HG02884 (cell line): ENCODE measurements around the gene MYMK.

ENCODE experiments used
- ATAC-seq: cut with Tn5 transposase; IDR thresholded peaks from one replicate; pipeline ENCODE4 v1.9.1; 2021; ENCODE audit warnings: mild to moderate bottlenecking, moderate library complexity; ENCODE audit not compliant: unreplicated experiment

The MYMK gene

DNA sequence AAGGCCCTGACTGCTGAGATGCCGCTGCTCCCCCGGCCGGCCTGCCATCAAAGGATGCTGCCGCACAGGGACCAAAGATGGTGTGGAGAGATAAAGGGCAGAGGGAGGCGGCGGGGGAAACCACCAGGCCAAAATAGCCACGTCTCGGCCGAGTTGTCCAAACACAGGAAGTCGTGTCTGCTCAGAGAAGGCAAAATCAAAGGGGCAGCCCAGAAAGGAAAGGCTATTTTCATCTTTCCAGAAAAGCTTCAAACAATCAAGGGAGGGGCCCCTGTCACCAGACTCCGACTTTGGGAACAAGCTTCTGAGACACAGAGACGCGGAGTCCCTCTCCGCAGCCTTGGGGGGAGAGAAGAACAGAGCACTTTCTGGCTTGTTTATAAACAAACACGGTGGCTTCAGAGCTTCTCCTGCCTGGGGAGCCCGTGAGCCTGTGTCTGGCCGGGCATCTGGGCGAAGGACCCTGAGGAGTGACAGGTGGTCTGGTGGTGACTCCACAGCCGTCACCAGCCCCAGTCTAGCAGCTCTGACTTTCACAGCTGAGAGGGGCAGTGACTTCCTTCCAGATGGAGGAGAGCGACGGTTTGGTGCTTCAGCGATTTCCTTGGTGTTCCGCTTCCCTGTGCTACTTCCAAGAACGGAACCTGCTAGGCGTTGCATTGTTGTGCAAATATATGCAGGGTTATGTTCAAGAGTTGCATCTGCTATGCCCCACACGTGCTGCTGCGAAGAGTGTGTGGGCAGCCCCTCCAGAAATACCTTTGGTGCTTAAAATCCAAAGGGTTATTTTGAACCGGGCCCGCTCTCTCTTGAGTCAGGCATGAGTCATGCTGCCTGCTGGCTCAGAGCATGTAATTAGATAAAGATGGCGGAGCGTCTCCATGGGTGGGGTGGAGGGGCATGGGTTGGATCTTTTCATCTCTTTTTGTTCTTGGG is 33.7 kb upstream of the MYMK start:
- no peak for ATAC-seq

DNA sequence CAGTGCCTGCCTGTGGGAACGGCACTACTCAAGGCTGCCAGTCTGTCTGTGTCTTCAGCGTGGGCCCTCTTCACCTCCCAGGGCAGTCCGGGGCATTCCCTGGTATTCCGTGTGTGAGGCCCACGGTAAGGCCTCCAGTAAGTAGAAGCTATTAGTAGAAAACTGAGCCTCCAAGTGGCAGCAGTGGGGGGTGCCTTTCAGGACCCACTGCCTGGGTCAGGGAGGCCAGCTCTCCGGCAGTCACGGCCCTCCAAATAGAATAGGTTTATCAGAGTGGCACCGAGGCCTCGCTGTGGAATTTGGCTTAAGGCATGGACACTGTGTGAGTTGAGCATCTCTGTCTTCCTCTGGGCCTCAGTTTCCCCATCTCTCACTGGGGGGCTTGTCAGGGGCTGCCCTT is 32.8 kb upstream of the MYMK start:
- no peak for ATAC-seq

DNA sequence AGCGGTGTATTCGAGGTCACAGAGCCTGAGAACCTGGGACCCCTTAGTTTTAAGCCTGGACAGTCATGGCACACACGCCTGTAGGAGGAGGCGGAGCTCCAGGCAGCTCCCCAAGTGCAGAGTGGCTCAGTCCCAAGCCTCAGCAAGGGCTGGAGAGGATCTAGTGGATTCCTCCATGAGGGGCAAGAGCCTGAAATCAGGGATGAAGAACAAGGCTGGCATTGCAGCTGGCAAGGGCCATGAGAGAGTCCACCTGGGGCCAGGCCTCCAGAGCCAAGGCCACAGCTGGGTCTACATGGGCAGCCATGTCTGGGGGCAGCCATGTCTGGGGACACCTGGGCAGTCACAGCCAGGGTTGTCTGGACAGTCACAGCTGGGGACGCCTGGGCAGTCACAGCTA is 31.6 kb upstream of the MYMK start:
- ATAC-seq = no peak

DNA sequence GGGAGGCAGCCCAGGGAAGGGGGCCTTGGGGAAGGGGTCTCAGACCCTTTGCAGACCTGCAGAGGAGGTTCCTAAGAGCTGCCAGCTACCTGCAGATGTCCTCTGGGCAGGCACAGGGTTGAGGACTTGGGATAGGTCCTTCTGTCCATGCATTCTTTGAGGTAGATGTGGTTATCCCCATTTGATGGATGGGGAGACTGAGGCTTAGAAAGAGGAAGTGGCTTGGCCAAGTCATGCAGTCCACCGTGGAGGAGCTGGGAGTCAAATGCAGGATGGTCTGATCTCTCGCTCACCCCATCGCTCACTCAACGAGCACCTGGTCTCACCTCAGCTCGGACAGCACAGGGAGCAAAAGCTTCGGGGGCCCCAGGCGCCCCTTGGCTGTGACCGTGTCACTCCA is 30.0 kb upstream of the MYMK start:
- ATAC-seq = no peak

DNA sequence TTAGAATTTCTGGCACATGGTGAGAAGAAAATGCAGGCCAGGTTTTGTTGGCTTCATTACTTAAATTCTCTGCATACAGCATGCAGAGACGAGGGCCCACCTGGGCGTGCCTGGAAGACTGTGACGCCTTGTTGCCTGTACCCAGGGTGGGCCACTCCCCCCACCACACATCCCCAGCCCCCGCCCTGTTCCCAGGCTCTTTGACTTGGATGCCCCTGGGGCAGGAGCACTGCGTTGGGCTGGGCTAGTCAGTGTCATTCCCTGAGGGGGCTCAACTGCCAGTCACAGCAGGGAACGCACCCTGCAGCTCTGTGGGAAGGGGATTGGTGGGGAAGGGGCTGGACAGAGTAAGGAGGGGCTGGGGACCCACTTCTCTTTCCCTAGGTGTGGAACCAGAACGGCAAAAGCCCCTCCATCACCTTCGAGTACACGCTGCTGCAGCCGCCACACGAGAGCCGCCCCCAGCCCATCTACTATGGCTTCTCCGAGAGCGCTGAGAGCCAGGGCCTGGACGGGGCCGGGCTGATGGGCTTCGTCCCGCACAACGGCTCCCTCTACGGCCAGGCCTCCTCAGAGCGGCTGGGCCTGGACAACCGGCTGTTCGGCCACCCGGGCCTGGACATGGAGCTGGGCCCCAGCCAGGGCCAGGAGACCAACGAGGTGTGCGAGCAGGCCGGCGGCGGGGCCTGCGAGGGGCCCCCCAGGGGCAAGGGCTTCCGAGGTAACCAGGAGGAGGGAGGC is 29.4 kb upstream of the MYMK start:
- ATAC-seq = no peak

DNA sequence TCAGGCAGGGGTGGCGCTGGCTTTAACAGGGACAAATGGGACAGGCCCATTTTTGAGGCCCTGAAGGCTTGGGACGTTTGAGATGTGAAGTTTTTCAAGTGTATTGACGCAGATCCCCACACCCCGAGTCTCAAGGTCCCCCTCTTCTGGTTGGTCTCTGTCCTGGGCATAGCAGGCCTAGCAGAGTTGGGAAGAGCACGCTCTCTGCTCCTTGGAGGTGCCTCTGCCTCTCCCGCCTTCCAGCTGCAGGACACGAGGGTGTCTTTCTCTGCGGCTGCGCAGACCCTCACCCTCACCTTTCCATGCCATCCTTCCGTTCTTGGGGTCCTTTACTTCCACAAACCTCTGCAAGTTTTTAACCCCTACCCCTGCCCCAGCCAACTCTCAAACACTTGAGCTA is 28.4 kb upstream of the MYMK start:
- ATAC-seq = no peak

DNA sequence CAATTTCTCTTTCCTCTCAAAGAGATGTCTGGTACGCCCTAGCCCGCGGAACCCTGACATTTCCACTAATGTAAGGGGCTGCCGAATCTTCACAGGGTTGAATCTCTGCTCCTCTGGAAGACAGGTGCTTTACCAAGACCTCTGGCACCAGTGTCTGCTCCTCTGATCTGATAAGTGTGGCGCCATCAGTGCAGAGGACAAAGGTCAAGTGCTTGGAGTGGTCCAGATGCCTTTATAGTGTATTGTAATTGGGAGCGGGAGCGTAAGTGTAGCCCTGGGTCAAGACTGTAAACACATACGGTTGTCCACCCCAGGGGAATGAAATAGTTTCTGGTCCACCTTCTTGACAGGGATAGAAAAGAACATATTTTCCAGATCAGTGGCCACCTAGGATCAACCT is 27.5 kb upstream of the MYMK start:
- no peak for ATAC-seq

DNA sequence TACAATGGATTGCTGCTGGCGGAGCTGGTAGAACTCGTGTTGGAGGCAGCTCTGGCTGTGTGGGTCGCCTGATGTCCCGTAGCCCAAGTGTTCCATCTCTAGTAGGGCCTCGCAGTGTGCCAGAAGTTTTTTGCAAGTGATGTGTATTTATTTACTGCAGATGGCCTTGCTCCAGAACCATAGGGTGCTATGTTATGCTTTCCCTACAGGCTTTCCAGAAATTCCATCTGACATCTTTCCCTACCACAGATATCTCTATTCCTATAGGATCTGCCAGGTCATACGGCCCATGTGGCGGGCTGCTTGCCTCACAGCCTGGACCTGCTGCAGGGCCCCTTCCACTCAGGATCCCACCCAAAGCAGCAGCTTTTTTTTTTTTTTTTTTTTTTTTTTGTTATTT is 26.7 kb upstream of the MYMK start:
- no peak for ATAC-seq

DNA sequence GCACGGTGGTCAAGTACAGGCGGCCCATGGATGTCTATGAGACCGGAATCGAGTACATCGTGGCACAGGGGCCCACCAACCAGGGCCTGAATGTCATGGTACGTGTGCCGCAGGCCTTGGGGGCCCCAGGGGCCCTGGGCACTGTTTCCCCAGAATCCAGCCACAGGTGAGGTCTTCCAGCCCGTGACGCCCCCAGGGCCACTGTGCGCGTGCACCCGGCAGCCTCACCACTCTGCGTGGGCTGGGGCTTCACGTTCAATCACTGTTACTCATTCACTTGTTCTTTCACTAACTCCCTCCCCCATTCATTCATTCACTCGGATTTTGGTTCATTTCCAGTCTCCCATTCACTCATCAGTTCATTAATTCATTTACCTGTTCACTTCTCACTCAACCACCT is 22.4 kb upstream of the MYMK start:
- ATAC-seq = no peak

DNA sequence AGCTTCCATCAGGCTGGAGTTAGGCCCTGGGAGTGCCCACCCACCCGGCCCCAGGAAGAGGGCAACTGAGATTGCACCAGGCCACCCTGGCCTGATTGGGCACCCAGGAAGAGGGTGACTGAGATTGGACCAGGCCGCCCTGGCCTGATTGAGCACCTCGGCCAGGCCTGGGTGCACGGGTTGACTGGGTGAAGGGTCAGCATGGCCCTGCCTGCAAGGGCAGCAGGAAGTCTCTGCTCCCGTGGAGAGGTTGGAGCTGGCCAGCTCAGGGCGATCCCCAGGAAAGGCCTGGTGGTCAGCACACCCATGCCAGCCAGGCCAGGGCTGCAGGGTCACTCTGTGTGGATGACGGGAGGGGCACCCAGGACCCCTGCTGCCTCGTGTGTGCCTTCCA is 21.5 kb upstream of the MYMK start:
- ATAC-seq = no peak

DNA sequence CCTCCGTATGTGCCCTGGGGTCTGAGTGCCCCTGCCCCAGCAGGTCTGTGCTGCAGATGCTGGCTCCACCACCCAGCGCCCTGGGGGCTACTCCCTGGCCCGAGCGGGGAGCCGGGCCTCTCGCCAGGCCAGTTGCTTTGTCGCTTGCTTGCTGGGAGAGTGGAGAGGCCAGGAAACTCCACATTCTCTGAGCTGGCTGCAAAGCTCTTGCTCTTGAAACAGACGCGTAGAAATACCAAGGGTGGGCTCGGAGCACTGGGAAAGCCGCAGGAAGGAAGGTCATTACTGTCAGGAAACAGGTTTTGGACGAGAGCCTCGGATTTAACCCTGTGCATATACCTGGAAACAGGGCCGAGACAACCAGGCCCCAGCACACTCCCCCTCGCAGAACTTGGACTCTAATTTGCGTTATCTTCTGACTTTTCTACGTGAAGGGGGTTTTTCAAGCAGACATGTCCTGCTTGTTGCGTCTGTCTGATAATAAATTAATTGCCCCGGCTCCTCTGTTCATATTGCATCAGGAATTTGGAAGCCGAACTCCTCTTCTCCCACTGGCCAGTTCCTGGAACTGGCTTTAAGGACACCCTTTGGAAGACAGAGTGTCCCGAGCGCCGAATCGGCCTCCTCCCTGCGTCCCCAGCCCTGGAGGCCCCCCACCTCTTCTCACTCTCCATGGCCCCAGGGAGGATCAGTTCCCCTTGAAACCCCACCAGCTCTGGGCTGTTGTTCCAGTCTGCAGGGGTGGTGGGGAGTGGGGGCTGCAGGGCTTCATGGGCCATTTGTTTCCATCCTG is 20.9 kb upstream of the MYMK start:
- no peak for ATAC-seq

DNA sequence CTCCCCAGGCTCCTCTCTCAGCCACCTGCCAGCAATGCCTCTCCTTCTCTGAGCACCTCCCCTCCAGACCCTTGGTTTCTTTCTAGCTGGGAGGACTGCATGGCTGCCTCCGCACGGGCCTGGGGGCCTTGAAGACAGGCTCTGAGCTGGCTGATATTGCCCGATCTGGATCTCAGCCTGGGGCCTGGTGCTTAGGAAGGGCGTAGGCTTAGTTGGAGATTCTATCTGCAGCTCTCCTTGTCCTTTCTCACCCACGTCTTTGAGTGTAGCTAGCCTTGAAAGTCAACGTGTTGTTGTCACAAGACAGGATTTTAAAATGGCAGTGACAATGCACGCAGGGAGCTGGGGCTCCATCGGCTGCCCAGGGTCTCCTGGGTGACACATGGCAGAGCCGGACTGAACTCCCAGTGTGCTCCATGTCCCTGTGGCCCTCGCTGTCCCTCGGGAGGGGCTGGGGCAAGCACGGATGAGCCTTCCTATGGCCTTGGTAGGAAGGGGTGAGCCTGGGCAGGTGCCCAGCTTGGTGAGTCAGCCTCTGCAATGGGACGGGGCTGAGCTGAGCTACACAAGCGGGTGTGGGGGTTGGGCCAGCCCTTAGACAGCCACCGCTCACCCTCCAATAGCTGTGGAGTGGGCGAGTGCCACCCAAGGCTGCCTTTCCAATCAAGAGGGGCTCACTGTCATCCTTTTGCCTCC is 19.2 kb upstream of the MYMK start:
- ATAC-seq = no peak

DNA sequence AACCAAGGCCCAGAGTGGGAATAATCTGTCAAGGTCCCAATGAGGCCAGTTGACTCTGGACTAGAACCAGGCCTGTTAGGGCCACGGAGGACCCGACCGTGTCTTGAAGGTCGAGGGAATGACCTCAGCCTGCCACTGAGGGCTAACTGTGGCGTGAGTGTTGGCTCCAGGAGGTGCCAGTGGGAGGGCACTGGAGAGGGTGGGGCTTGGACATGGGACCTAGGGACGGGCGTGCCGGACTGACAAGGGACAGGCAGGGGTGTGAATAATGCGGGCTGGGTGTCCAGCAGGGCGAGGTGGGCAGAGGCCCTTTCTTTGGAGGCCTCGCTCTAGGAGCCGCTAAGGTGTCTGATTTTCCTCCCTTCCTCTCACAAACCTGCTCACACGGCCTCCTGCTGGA is 17.2 kb upstream of the MYMK start:
- no peak for ATAC-seq

DNA sequence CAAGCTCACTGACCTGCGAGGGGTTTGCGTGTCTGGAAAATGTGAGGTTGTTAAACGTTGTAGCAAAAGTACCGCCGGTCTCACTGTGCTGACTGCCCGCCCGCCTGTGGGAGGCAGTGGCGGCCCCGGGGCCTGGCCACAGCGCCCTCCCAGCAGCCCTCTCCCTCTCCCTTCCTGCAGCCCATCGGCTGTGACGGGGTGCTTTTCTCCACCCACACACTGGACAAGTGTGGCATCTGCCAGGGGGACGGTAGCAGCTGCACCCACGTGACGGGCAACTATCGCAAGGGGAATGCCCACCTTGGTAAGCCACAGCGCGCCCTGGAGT is 15.9 kb upstream of the MYMK start:
- ATAC-seq = no peak

DNA sequence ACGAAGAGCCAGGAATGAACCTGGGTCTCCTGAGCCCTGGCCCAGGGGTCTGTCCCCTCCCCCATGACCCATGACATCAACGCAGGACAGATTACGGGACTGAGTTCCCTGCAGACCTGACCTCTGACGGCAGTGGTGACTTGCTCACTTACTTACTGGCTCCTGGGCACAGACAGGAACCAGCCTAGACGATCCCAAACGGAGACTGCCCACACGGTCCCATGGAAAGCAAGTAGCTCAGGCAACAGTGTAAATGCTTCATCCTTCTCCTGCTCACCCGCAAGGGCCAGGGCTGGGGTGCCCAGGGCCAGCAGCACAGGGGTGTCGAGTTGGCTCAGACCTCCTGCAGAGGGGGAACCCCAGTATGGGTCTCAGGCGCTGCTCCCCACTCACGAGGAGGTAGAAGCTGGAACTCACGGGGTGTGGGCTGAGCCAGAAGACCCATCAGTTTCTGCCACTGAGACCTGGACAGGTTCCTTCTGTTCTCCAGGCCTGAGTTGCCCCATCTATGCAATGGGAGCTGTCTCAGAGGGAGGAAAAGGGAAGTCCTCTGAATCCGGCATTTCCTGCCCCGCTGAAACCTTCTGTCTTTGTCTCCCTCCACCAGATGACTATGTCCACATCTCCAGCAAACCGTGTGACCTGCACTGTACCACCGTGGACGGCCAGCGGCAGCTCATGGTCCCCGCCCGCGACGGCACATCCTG is 15.4 kb upstream of the MYMK start:
- no peak for ATAC-seq

DNA sequence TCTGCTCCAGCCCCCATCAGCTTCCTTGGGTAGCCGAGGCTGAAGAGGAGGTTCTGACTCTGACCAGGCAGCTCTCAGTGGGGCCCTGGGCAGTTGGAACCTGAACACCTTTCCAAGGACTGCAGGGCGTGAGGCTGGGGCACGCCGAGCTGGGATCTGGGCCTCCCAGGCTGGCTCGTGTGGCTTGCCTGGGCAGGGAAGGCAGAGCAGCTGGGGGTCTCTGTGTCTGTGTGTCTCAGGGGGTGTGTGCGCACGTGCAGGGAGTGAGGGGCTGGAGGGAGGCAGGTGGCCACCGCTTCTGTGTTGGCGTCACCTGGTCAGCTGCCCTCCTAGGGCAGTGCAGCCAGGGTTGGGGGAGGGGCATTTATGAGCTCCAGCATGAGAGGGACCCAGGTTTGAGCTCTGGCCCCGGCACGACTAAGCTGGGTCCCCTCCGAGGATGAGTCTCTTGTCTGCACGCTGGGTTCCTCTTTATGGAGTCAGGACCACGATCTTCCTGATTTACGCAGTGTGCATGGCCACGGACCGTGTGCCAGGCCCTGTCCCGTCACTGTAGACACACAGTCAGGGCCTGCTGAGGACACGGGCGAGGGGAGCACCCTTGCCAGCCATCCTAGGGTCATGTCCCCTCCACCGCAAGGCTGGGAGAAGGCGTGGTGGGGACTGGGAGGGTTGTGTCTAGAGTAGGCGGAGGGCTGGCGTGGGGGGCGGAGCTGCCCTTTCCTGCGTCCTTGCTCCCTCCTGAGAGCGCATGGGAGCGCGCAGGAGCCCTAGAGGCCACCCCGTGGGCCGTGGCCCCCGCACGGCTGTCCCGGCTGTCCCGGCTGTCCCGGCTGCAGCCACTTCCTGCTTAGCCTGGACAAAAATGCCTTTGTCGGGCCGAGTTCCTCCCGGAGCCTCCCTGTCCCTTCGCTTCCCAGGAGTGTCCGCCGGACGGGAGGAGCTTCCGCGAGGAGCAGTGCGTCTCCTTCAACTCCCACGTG is 14.4 kb upstream of the MYMK start:
- no peak for ATAC-seq

DNA sequence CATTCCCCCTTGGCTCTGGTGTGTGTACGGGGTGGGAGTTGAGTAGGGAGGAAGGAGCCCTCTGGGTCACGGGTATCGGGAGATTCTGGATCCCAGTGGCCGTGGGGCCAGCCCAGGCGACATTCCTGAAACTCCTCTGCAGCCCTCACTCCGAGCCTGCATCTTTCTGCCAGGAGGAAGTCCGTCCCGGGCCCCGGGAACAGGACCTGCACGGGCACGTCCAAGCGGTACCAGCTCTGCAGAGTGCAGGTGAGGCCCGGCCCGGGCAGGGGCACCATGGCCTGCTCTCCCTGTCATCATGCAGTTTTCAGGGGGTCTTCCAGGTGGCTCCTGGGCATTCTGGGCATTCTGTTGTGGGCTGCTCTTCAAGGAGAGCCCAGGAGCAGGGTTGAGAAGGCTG is 13.4 kb upstream of the MYMK start:
- no peak for ATAC-seq

DNA sequence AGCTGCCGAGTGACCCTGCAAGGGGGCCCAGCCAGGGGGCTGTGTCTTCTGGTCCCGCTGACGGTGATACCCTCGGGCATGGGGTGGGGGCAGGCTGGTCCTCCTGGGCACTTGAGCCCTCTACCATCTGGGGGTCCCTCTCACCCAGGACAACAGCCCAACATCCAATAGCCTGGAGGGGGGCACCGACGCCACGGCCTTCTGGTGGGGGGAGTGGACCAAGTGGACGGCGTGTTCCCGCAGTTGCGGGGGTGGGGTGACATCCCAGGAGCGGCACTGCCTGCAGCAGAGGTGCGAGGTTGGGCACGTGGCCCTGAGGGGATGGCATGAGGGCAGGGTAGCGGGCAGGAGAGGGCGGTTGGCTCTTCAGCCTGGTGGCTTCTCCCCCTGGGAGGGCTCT is 12.5 kb upstream of the MYMK start:
- ATAC-seq = no peak

DNA sequence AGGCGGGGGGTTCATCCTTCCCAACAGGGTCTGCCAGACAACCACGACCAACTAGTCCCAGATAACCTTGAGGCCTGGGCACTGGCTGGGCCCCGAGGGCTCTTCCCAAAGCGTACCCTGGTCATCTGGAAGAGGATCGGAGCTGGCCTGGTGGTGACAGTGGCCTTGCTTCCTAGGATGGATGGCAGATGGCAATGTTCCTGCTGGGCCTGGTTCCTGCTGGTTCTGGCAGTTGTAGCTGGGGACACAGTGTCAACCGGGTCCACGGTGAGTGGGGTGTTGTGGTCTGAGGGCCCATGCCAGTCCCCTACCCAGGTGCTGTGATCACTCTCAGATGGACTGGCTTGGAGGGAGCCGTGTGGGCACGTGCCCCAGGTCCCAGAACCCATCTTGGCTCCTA is 11.8 kb upstream of the MYMK start:
- ATAC-seq = no peak
